ENCODE measurements around the gene POLR2E. TPM values are rescaled to one million over a fixed set of nuclear protein-coding genes. Genes with fewer than 3 reads are reported as not detected.

Gene POLR2E
- total RNA-seq, 1 experiment from 2014 or later = 281 TPM

DNA sequence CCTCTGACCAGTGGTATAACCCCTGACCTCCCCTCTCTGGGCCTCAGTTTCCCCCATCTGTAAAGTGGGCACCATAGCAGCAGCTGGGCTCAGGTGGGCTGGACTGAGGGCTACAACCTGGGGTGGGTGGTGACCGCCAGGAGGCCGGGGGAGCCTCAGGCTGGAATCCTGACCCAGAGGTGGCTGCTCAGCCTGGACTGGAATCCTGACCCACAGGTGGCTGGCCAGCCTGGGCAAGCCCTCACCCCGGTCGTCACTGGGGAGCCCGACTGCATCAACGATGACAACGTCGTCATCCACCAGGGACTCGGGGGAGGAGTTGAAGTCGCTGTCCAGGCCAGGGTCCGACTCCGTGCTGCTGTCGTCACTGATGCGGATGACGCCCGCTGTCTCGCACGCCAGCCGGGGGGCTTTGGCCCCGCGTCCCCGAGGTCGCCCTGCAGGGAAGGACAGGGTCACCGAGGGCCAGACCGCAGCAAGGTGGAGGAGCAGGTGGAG is 18.9 kb upstream of the POLR2E start:
- TF ChIP-seq CEBPB (IDR thresholded peaks at IDR 0.05; ENCODE audit: low read depth) (no peak), POLR2A (IDR thresholded peaks at IDR 0.05; ENCODE audit: borderline replicate concordance, extremely low read depth, insufficient read depth, insufficient read length) (no peak), CBX3 (IDR thresholded peaks at IDR 0.05; ENCODE audit: low read depth) (no peak), EZH2phosphoT487 (IDR thresholded peaks at IDR 0.05; ENCODE audit: borderline replicate concordance) (no peak), ZNF274 (IDR thresholded peaks at IDR 0.05; ENCODE audit: low read depth, low read length) (no peak)
- TF ChIP-seq, protein P1, sequence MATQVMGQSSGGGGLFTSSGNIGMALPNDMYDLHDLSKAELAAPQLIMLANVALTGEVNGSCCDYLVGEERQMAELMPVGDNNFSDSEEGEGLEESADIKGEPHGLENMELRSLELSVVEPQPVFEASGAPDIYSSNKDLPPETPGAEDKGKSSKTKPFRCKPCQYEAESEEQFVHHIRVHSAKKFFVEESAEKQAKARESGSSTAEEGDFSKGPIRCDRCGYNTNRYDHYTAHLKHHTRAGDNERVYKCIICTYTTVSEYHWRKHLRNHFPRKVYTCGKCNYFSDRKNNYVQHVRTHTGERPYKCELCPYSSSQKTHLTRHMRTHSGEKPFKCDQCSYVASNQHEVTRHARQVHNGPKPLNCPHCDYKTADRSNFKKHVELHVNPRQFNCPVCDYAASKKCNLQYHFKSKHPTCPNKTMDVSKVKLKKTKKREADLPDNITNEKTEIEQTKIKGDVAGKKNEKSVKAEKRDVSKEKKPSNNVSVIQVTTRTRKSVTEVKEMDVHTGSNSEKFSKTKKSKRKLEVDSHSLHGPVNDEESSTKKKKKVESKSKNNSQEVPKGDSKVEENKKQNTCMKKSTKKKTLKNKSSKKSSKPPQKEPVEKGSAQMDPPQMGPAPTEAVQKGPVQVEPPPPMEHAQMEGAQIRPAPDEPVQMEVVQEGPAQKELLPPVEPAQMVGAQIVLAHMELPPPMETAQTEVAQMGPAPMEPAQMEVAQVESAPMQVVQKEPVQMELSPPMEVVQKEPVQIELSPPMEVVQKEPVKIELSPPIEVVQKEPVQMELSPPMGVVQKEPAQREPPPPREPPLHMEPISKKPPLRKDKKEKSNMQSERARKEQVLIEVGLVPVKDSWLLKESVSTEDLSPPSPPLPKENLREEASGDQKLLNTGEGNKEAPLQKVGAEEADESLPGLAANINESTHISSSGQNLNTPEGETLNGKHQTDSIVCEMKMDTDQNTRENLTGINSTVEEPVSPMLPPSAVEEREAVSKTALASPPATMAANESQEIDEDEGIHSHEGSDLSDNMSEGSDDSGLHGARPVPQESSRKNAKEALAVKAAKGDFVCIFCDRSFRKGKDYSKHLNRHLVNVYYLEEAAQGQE (IDR thresholded peaks at IDR 0.05; ENCODE audit: low read depth) = no peak
- no peaks in the 10 kb centered on the region for H3K9me2 ChIP-seq (ENCODE audit: insufficient read depth)
- peak overlapping the region; percentile 66 for H3K4me2 ChIP-seq (ENCODE audit: low read length)
- no peaks in the 10 kb centered on the region for H4K20me1 ChIP-seq (ENCODE audit: insufficient read depth)
- peak overlapping the region; percentile 59; the same call in 1 of the 2 replicates for H3K27ac ChIP-seq (ENCODE audit: low read depth, low read length)
- no peaks in the 10 kb centered on the region for H3K79me2 ChIP-seq (ENCODE audit: insufficient read depth, low read length)
- H3K36me3 ChIP-seq (ENCODE audit: control insufficient read depth in 1 of 2, insufficient read depth in 2 of 2, low read length in 2 of 2) = peaks cover 0 to 10% of the 10 kb centered on the region in 2 experiments; a peak in 1 of 4 replicates
- DNase-seq (ENCODE audit: low read depth, low spot score) = no peak
- CTCF ChIA-PET = interaction anchor here (0.6 to 2.3 kb wide), 22 partner anchors 9 to 130 kb away, joined by 3 to 36 read pairs (median 5); partner anchors contain the start of genes ATP5F1D and GPX4
- BruUV-seq (replicated peaks) = no TSS peak
- no peaks in the 10 kb centered on the region for H3K9me3 ChIP-seq (ENCODE audit: control insufficient read depth in 1 of 2, insufficient read depth in 1 of 2, low read depth in 1 of 2, low read length in 2 of 2)
- no peak overlapping the region for H3K4me3 ChIP-seq (replicated peaks in 1 of 2; ENCODE audit: low read depth in 1 of 2, low read length in 2 of 2)
- peaks cover 16 to 25% of the 10 kb centered on the region in 2 experiments for H3K4me1 ChIP-seq (ENCODE audit: control insufficient read depth in 1 of 2, insufficient read depth in 2 of 2, low read length in 2 of 2)
- RAD21 ChIA-PET (ENCODE audit: low non-redundant PET in 1 of 2, low total read pairs in 2 of 2, uncharacterized antibody in 2 of 2, unreplicated experiment in 2 of 2) = interaction anchor here (0.6 to 1.1 kb wide), 8 partner anchors 9 to 124 kb away, joined by 3 to 10 read pairs (median 4); no protein-coding TSS in a partner anchor
- H3K9ac ChIP-seq (ENCODE audit: low read length) = peak overlapping the region; percentile 39; the same call in 1 of the 2 replicates
- POLR2A ChIA-PET = interaction anchor here (0.7 to 1.6 kb wide), 4 partner anchors 10 to 86 kb away, joined by 3 to 10 read pairs (median 4); partner anchors contain the start of gene GPX4
- H3K27me3 ChIP-seq (ENCODE audit: insufficient read depth, low read length) = no peaks in the 10 kb centered on the region
- intact Hi-C loops (cut with micrococcal nuclease) = loop anchor here (5.0 kb wide), 1 partner anchor 78 kb away; no protein-coding TSS in a partner anchor
- ATAC-seq = no peak
- H2AFZ ChIP-seq (ENCODE audit: low read depth, low read length, poor library complexity, severe bottlenecking) = no peak overlapping the region
